Omental fat pad (tissue), 4 donors: Measurements from ENCODE around the gene RAVER2. TPM values are rescaled to one million over a fixed set of nuclear protein-coding genes. Genes with fewer than 3 reads are reported as not detected.

Source experiments
- ATAC-seq: fragments of 150-250 bp; one replicate; pipeline ENCODE4 v1.9.1; 2016; ENCODE audit warnings: mild to moderate bottlenecking, moderate library complexity; ENCODE audit not compliant: low FRiP score
- DNase-seq: peaks from one replicate; pipeline ENCODE4 v3.0.0-alpha.2; 2019; ENCODE audit warnings: low spot score
- CTCF ChIP-seq, 3 donors: fragments of 450-650 bp; IDR thresholded peaks; one replicate each; pipeline ENCODE4 v1.5.1; 2016 to 2017; ENCODE audit warnings: antibody characterized with exemption in 3 of 3, mild to moderate bottlenecking in 3 of 3, moderate library complexity in 2 of 3
- total RNA-seq, 4 donors: library from RNA; depleted of rRNA; stranded (reverse); fragments of >200 nt; gene quantifications; one replicate each; pipeline ENCODE4 v1.1.0, GENCODE V29; 2016

RAVER2 gene
- total RNA-seq, 4 donors from 2014 or later: 6.6 to 14.3 (median 10.3) TPM

GRCh38 chr1:64851664-64852063, 106.8 kb downstream of the RAVER2 start:
- DNase-seq: no peak
- no peak for TF ChIP-seq CTCF (IDR thresholded peaks at IDR 0.05)
- no peak for ATAC-seq

- no peak for DNase-seq
- ATAC-seq: no peak
- TF ChIP-seq CTCF (IDR thresholded peaks at IDR 0.05): no peak
These were observed 109.8 kb downstream of the RAVER2 start for GRCh38 chr1:64854674-64855073.

- no peak for ATAC-seq
- no peak for TF ChIP-seq CTCF (IDR thresholded peaks at IDR 0.05)
These were observed 110.7 kb downstream of the RAVER2 start for GRCh38 chr1:64855557-64855956.

GRCh38 chr1:64856553-64856952, 111.7 kb downstream of the RAVER2 start:
- no peak for TF ChIP-seq CTCF (IDR thresholded peaks at IDR 0.05)
- DNase-seq (no peak), ATAC-seq (no peak)

More at GRCh38 chr1:64855557-64855956, 110.7 kb downstream of the RAVER2 start:
- DNase-seq: no peak

- no peak for DNase-seq
- no peak for TF ChIP-seq CTCF (IDR thresholded peaks at IDR 0.05)
- ATAC-seq: no peak
These were observed 112.5 kb downstream of the RAVER2 start for GRCh38 chr1:64857347-64857746.

- ATAC-seq (no peak), DNase-seq (no peak)
- TF ChIP-seq CTCF (IDR thresholded peaks at IDR 0.05): no peak
These were observed 116.7 kb downstream of the RAVER2 start for GRCh38 chr1:64861611-64862010.

GRCh38 chr1:64864018-64864940, 119.4 kb downstream of the RAVER2 start:
- ATAC-seq: peak; percentile 60
- no peak for DNase-seq
- no peak for TF ChIP-seq CTCF (IDR thresholded peaks at IDR 0.05)
